Tibial artery (tissue), 4 donors: ENCODE measurements around the gene ANKLE1.

Experiments
- DNase-seq, 2 donors: peaks; one replicate each; pipeline ENCODE4 v3.0.0-alpha.2; 2019
- H3K27ac ChIP-seq, 2 donors: fragments of 200-600 bp; sonication (generic) in 1 of 2; 1 replicate in 1 of 2; 2 replicates in 1 of 2; pipeline ENCODE4 v1.5.1; 2018 to 2019; ENCODE audit warnings: mild to moderate bottlenecking in 1 of 2
- H3K27me3 ChIP-seq, 2 donors: fragments of 200-600 bp; sonication (generic) in 1 of 2; one replicate each; pipeline versions ENCODE4 v1.5.1 to v1.6.0; 2016 to 2019
- H3K36me3 ChIP-seq, 3 donors: fragments of 200-600 bp; sonication (generic) in 2 of 3; one replicate each; pipeline ENCODE4 v1.5.1; 2016 to 2019; ENCODE audit warnings: mild to moderate bottlenecking in 2 of 3
- H3K4me1 ChIP-seq, 4 donors: fragments of 200-600 bp; sonication (generic) in 2 of 4; 1 replicate in 3 of 4; 2 replicates in 1 of 4; pipeline ENCODE4 v1.5.1; 2016 to 2019
- H3K4me3 ChIP-seq, 2 donors: fragments of 200-600 bp; sonication (generic) in 1 of 2; 1 replicate in 1 of 2; 2 replicates in 1 of 2; pipeline ENCODE4 v1.5.1; 2018 to 2019; ENCODE audit warnings: mild to moderate bottlenecking in 2 of 2
- H3K9me3 ChIP-seq, 3 donors: fragments of 200-600 bp; sonication (generic) in 1 of 3; one replicate each; pipeline ENCODE4 v1.5.1; 2016 to 2019
- CTCF ChIP-seq, 2 experiments: fragments of 200-600 bp in 1 of 2; fragments of 450-650 bp in 1 of 2; IDR thresholded peaks; one replicate each; pipeline ENCODE4 v1.5.1; 2017 to 2019; ENCODE audit warnings: antibody characterized with exemption in 2 of 2, mild to moderate bottlenecking in 1 of 2, moderate library complexity in 1 of 2
- intact Hi-C: fragments of 100-400 bp; cut with DNase I; formaldehyde crosslinking; loops from one replicate; pipeline ENCODE4 v1.15.0; 2023; ENCODE audit warnings: low total_unique reads

ANKLE1 gene

GRCh38 chr19:17286263-17286662, 4.6 kb downstream of the ANKLE1 start:
- H3K36me3 ChIP-seq: no peaks in the 10 kb centered on the region
- peaks cover 4 to 31% of the 10 kb centered on the region in 2 donors for H3K27me3 ChIP-seq
- no peak for TF ChIP-seq CTCF (IDR thresholded peaks at IDR 0.05)
- H3K9me3 ChIP-seq: no peaks in the 10 kb centered on the region
- DNase-seq: no peak
- no peak overlapping the region for H3K4me3 ChIP-seq
- intact Hi-C loops: no loop called here
- H3K4me1 ChIP-seq: peaks cover 0 to 21% (median 15%) of the 10 kb centered on the region in 4 donors
- no peak overlapping the region for H3K27ac ChIP-seq

GRCh38 chr19:17286752-17287151, 5.1 kb downstream of the ANKLE1 start:
- Histone ChIP-seq H3K9me3 (no peaks in the 10 kb centered on the region), H3K4me1 (peaks cover 0 to 18% (median 10%) of the 10 kb centered on the region in 4 donors), H3K27ac (no peak overlapping the region), H3K36me3 (no peaks in the 10 kb centered on the region), H3K27me3 (peaks cover 0 to 26% of the 10 kb centered on the region in 2 donors), H3K4me3 (no peak overlapping the region)
- no peak for DNase-seq
- no peak for TF ChIP-seq CTCF (IDR thresholded peaks at IDR 0.05)
- intact Hi-C loops: no loop called here

- Histone ChIP-seq H3K4me3 (no peak overlapping the region), H3K27ac (no peak overlapping the region), H3K9me3 (no peaks in the 10 kb centered on the region), H3K4me1 (peaks cover 0 to 17% (median 8%) of the 10 kb centered on the region in 4 donors), H3K36me3 (peaks cover 0 to 5% (median 0%) of the 10 kb centered on the region in 3 donors), H3K27me3 (peaks cover 0 to 9% of the 10 kb centered on the region in 2 donors)
- no peak for TF ChIP-seq CTCF (IDR thresholded peaks at IDR 0.05)
- intact Hi-C loops: no loop called here
- DNase-seq: no peak
Measured at GRCh38 chr19:17289489-17289888, 7.8 kb downstream of the ANKLE1 start.

GRCh38 chr19:17292301-17293074, 10.8 kb downstream of the ANKLE1 start:
- Histone ChIP-seq H3K4me1 (peaks cover 0 to 17% (median 8%) of the 10 kb centered on the region in 4 donors), H3K27ac (peak overlapping the region; percentile 56 to 78), H3K4me3 (peak overlapping the region; percentile 54 to 71), H3K9me3 (no peaks in the 10 kb centered on the region), H3K27me3 (peaks cover 0 to 9% of the 10 kb centered on the region in 2 donors), H3K36me3 (peaks cover 0 to 13% (median 0%) of the 10 kb centered on the region in 3 donors)
- peak; percentile 72 to 74 for TF ChIP-seq CTCF (IDR thresholded peaks at IDR 0.05)
- peak; percentile 78 to 85 for DNase-seq
- intact Hi-C loops: no loop called here

- H3K36me3 ChIP-seq: peaks cover 0 to 20% (median 7%) of the 10 kb centered on the region in 3 donors
- peaks cover 0 to 8% of the 10 kb centered on the region in 2 donors for H3K27me3 ChIP-seq
- H3K9me3 ChIP-seq: no peaks in the 10 kb centered on the region
- H3K27ac ChIP-seq: no peak overlapping the region
- peaks cover 0 to 17% (median 8%) of the 10 kb centered on the region in 4 donors for H3K4me1 ChIP-seq
- intact Hi-C loops: no loop called here
- TF ChIP-seq CTCF (IDR thresholded peaks at IDR 0.05): no peak
- DNase-seq: no peak
- no peak overlapping the region for H3K4me3 ChIP-seq
Measured at GRCh38 chr19:17293605-17294004, 11.9 kb downstream of the ANKLE1 start.
